Neuron (in vitro differentiated cells): Measurements from ENCODE around the gene MRPS6.

Experiments used
- H2AFZ ChIP-seq: one replicate; pipeline ENCODE4 v1.6.1; 2013; ENCODE audit warnings: low read depth, mild to moderate bottlenecking, inconsistent platforms, low read length, moderate library complexity
- H3K27me3 ChIP-seq: one replicate; pipeline ENCODE4 v1.6.1; 2013; ENCODE audit warnings: low read length; ENCODE audit not compliant: insufficient read depth
- H3K36me3 ChIP-seq: one replicate; pipeline ENCODE4 v1.6.1; 2013; ENCODE audit warnings: low read length; ENCODE audit not compliant: insufficient read depth
- H3K4me1 ChIP-seq: one replicate; pipeline ENCODE4 v1.6.1; 2013; ENCODE audit warnings: low read length; ENCODE audit not compliant: insufficient read depth
- H3K4me3 ChIP-seq: 2 replicates; pipeline ENCODE4 v1.5.1; 2013; ENCODE audit warnings: mild to moderate bottlenecking, low read length, moderate library complexity
- H3K9me3 ChIP-seq: one replicate; pipeline ENCODE4 v1.6.1; 2013; ENCODE audit warnings: low read length

MRPS6 gene

DNA sequence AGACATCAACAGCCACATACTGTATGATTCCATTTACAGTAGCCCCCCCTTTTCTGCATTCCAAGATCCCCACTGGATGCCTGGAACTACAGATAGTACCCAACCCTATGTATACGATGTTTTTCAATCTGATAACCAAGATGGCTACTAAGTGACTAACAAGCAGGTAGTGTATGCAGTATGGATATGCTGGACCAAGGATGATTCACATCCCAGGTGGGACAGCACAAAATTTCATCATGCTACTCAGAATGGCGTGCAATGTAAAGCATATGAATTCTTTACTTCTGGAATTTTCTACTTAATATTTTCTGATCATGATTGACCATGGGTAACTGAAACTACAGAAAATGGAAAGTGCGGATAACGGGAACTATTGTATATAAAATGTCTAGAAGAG is 30.0 kb upstream of the MRPS6 start:
- Histone ChIP-seq H3K4me1 (no peaks in the 10 kb centered on the region), H3K36me3 (no peaks in the 10 kb centered on the region), H3K27me3 (no peaks in the 10 kb centered on the region), H3K9me3 (no peaks in the 10 kb centered on the region), H3K4me3 (no peak overlapping the region), H2AFZ (no peak overlapping the region)

DNA sequence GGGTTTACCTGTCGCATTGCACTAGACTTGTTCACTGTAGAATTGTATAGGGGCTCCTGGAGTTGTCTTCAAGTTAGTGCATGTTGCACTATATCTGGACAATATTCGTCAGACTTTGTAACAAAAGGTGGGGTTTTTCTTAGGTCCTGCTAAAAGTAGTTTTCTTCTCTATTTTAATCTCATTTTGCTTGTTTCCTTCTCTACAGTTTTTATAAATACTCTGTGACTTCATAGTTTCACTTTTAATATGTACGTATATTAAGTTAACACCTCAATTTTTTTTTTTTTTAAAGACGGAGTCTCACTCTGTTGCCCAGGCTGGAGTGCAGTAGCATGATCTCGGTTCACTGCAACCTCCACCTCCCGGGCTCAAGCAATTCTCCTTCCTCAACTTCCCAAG is 26.5 kb upstream of the MRPS6 start:
- no peak overlapping the region for H2AFZ ChIP-seq
- no peak overlapping the region for H3K4me3 ChIP-seq
- no peaks in the 10 kb centered on the region for H3K9me3 ChIP-seq
- H3K27me3 ChIP-seq = no peaks in the 10 kb centered on the region
- H3K4me1 ChIP-seq = no peaks in the 10 kb centered on the region
- H3K36me3 ChIP-seq = no peaks in the 10 kb centered on the region

DNA sequence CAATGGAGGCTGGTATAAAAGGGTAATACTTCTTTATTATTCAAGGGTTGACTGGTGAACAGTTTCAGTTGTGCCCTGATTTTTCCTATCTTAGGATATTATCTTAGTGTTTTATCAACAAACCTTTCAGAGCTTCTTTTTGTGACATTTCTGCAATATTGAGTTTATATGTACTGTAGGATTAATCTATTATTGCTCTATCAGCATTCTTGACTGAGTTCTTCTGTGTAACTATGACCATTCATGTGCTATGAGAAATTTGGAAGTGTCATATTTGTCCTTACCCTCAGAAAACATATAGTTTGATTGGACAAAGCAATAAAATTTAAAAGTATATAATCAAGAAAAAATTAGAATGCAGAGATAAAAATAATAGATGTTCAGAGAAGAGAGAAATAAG is 25.5 kb upstream of the MRPS6 start:
- Histone ChIP-seq H2AFZ (no peak overlapping the region), H3K36me3 (no peaks in the 10 kb centered on the region), H3K4me1 (no peaks in the 10 kb centered on the region), H3K9me3 (no peaks in the 10 kb centered on the region), H3K4me3 (no peak overlapping the region), H3K27me3 (no peaks in the 10 kb centered on the region)

DNA sequence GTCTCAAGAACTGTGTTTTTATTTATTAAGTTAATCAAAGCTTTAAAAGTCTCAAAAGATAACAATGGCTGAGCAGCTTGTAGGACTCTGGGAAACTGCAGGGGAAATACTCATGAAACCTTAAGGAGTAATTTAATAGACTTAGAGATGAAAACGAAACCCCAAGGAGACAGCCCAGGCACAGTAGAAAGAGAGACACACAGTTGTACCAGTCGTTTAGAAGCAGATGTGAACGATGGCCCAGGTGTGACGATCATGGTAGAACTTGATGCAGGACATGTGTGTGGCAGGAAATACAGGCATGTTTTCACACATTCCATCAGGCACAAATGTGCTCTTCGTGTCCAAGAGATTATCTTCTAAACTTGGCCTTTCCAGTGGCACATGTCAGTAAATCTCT is 21.2 kb upstream of the MRPS6 start:
- Histone ChIP-seq H3K27me3 (no peaks in the 10 kb centered on the region), H3K36me3 (no peaks in the 10 kb centered on the region), H2AFZ (no peak overlapping the region), H3K4me1 (no peaks in the 10 kb centered on the region), H3K9me3 (no peaks in the 10 kb centered on the region), H3K4me3 (no peak overlapping the region)

DNA sequence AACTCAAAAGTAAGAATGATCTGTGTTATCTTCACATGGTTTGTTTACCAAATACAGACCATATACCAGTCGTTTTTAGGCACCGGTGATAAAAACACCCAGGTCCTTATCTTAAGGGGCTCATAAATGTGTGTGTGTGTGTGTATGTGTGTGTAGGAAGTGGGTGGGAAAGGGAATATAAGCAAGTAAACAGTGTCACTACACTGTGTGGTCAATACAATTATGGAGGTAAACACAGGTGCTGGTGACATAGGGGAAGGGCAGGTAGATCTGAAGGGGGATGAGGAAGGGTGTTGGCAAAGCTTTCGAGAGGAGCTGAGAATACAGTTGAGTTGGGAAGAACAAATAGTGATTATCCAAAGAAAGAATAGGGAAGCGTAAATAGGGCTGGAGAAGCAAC is 19.1 kb upstream of the MRPS6 start:
- Histone ChIP-seq H3K27me3 (no peaks in the 10 kb centered on the region), H3K4me3 (no peak overlapping the region), H3K9me3 (no peaks in the 10 kb centered on the region), H3K4me1 (no peaks in the 10 kb centered on the region), H2AFZ (no peak overlapping the region), H3K36me3 (no peaks in the 10 kb centered on the region)

DNA sequence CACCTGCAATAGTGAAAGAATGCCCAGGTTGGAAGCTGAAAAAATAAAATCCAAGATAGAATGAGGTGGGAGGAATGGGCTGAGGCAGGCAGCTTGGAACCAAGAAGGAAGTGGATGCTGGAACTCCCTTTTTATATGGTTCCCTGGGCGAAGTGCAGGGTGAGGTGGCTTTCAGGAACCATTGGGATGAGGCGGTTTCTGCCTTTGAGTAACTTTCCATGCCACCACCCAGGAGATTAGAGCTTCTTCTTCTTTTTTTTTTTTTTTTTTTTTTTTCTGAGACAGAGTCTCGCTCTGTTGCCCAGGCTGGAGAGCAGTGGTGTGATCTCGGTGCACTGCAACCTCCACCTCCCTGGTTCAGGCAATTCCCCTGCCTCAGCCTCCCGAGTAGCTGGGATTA is 17.8 kb upstream of the MRPS6 start:
- Histone ChIP-seq H2AFZ (no peak overlapping the region), H3K27me3 (no peaks in the 10 kb centered on the region), H3K36me3 (no peaks in the 10 kb centered on the region)

DNA sequence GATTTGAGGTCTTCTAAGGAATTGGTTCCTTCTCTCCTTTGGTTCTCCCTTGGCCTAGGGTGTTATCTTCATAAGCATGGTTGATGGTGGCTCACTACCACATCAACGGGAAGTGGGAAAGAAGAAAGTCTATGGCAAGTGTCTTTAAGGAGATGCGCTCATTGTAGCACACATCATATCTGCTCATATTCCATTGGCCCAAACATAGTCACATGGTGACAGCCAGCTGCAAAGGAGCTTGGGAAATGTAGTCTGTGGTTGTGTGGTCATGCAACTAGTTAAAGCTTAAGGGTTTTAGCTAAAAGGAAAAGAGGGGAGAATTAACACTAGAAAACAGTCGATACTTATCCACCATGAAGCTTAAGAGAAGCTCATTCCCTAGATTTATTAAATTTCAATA is 11.4 kb upstream of the MRPS6 start:
- Histone ChIP-seq H3K4me1 (no peaks in the 10 kb centered on the region), H3K4me3 (no peak overlapping the region), H3K36me3 (no peaks in the 10 kb centered on the region), H3K27me3 (no peaks in the 10 kb centered on the region), H2AFZ (no peak overlapping the region), H3K9me3 (no peaks in the 10 kb centered on the region)

More for the DNA sequence above, 17.8 kb upstream of the MRPS6 start:
- no peak overlapping the region for H3K4me3 ChIP-seq
- H3K9me3 ChIP-seq = no peaks in the 10 kb centered on the region
- no peaks in the 10 kb centered on the region for H3K4me1 ChIP-seq

DNA sequence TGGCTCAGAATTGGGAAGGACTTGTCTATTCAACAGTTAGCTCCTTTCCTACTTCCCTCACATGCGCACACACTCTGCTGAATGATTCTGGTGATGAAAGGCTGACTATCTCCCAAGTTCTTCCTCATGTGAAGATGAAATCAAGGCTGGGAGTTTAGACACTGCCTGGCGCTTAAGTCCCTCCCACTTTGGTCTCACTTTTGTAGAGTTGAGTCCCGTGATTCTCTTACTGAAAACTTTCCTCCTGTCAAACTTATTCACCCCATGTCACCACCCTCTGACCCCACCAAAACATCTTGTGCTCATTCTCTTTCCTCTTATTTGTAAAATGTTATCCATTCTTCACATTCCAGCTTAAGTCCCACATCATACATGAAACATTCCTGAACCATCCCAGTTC is 8.4 kb upstream of the MRPS6 start:
- Histone ChIP-seq H3K36me3 (no peaks in the 10 kb centered on the region), H3K27me3 (no peaks in the 10 kb centered on the region), H3K9me3 (no peaks in the 10 kb centered on the region), H3K4me1 (no peaks in the 10 kb centered on the region), H3K4me3 (no peak overlapping the region), H2AFZ (no peak overlapping the region)

DNA sequence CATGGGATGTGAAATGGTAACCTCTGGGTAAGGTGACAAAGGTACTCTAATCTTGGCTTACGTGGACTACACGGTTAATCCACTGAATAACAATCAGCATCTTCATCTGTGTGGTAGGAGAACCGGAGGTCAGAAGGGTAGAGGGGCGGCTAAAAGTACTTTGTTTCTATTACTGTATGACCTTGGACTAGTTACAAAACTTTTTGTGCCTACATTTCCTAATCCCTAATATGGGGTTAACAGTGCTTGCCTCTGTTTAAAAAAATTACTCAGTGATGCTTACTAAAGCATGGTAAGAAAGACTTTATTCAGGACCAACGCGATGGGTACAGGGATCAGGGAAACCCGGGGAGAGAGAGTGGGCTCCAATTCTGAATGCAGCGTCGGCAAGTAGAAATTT is 1.7 kb upstream of the MRPS6 start:
- H3K4me3 ChIP-seq = no peak overlapping the region
- H3K36me3 ChIP-seq = no peaks in the 10 kb centered on the region
- H3K9me3 ChIP-seq = no peaks in the 10 kb centered on the region
- H3K27me3 ChIP-seq = no peaks in the 10 kb centered on the region
- H3K4me1 ChIP-seq = peaks cover 16% of the 10 kb centered on the region
- H2AFZ ChIP-seq = no peak overlapping the region

DNA sequence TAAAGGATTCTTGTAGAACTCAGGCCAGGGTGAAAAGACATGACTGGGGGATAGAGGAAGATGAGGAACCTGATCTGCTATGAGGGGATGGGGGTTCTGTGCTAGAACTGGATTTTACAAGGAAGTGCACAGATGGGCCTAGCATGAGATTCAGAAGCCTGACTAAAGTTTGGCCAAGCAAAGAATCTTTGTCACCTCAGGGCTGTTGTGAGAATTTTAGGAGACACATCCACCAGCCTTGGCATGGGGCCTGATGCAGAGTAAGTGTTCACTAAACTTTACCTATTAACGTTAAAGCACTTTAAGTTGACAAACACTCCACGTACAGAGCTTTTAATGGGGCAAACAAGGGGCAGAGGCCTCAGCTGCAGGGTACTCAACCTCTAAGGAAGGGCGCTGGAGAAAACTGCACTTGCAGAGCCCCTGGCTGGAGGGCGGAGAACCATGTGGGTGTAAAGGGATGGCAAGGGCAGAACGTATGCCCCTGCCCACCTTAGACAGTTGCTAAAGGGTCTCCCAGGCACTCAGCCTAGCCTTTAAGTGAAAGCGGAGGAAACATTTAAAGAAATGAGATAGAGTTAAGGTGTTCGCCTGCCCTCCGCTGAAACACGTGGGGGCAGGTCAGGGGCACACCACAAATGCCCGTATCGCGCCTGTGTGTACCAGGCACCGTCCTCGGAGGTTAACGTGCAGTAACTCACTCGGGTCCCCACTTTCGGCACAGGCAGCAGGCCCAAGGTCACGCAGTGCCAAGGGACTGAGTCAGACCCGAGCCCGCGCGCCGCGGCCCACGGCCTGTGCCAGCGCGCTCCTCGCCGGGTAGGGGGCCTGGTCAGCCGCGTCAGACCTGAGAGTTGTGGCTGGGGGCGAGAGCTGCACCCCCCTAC is 990 bp upstream of the MRPS6 start:
- Histone ChIP-seq H3K27me3 (no peaks in the 10 kb centered on the region), H3K4me1 (peaks cover 16% of the 10 kb centered on the region), H2AFZ (no peak overlapping the region), H3K9me3 (no peaks in the 10 kb centered on the region), H3K4me3 (no peak overlapping the region), H3K36me3 (no peaks in the 10 kb centered on the region)

DNA sequence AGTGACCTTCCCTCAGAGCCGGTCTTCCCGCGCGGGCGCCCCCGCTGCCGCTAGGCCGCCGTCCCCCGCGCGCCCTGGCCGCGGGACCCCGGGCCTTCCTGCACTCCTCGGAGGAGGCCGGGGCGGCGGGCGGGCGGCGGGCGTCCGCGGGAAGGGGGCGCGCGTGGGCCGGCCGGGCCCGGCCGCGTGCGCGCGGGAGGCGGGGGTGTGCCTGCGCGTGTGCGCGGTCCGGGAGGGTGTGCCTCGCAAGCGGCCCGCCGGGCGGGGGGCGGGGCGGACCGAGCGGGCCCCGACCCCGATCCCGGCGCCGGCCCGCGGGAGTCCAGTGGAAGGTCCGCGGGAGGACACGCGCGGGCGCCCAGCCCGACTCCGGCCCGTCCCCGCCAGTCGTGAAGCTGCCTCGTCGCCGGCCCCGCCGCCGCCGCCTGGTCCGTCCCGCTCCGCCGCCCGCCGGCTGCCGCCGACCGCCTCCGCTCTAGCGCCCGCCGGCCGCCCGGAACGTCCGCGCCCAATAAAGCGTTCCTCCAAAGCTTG is 438 bp downstream of the MRPS6 start:
- H3K36me3 ChIP-seq = no peaks in the 10 kb centered on the region
- peaks cover 16% of the 10 kb centered on the region for H3K4me1 ChIP-seq
- no peaks in the 10 kb centered on the region for H3K27me3 ChIP-seq
- H3K9me3 ChIP-seq = no peaks in the 10 kb centered on the region
- peak overlapping the region; percentile 64 for H3K4me3 ChIP-seq
- H2AFZ ChIP-seq = no peak overlapping the region

DNA sequence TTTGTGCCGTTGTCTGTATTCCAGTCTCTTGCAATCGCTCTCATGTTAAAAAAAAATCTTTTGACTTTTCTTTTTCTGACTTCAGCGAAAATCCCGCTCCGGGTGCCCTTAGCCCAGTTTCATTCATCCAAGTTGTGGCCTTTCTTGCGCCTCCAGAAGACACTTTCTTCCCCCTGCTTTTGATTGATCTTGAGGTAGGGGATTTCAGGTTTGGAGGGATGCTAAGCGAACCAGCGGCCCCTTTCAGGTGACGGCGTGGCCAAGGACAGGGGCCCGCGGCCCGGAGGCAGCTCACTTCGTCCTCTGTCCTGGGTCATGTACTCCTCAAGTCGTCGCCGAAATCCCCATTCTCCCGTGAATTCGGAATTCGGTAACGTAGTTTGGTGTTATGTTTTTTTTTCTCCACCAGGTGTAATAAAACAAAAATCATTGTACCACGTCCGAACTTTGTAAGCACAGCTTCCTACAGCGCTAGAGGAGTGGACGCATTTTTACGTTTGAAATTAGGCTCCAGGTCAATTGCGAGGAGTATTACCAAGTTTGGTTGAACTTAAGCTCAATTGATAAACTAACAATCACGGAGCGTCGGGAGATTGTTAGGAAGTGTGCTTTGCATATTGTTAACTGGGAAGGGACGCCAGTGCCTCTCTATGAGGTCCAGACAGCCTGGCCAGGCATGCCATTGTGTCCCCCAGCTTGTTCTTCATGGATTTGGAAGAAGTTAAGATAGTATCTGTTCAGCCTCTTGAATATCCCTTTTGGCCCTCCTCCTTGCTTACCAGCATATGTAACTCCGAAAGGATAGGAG is 1.1 kb downstream of the MRPS6 start:
- Histone ChIP-seq H3K27me3 (no peaks in the 10 kb centered on the region), H3K4me3 (peak overlapping the region; percentile 64), H3K4me1 (peaks cover 16% of the 10 kb centered on the region), H3K36me3 (no peaks in the 10 kb centered on the region), H2AFZ (no peak overlapping the region), H3K9me3 (no peaks in the 10 kb centered on the region)

DNA sequence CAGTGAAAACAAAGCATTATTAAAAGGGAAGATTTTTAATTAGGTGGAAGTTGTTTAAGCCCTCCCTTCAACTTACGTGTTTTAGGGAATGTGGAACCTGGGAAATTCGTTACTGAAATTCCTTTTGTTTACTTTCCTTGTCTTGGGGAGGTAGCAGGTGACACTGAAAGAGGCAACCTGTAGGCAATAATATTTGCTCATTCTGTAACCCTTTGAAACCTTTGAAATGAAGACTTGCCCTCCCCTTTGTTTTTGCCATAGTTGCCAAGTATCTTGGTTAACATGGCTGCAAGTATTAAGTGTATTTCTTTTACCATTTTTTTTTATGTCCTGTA is 1.7 kb downstream of the MRPS6 start:
- peaks cover 5% of the 10 kb centered on the region for H3K36me3 ChIP-seq
- no peaks in the 10 kb centered on the region for H3K27me3 ChIP-seq
- no peaks in the 10 kb centered on the region for H3K9me3 ChIP-seq
- peaks cover 16% of the 10 kb centered on the region for H3K4me1 ChIP-seq
- H2AFZ ChIP-seq = no peak overlapping the region
- peak overlapping the region; percentile 64 for H3K4me3 ChIP-seq
